Suppressor macrophage treated with lipopolysaccharide for 4 hours (primary cell): ENCODE results near the gene IZUMO1.
"Not testable (repeated sequence)": the region's sequence is repeated elsewhere in the genome, so short reads cannot be mapped to it uniquely, and the experiment has no call there.

Experiments used
- DNase-seq: peaks from one replicate; pipeline ENCODE4 v3.0.0-alpha.2; 2020

Gene IZUMO1

DNA sequence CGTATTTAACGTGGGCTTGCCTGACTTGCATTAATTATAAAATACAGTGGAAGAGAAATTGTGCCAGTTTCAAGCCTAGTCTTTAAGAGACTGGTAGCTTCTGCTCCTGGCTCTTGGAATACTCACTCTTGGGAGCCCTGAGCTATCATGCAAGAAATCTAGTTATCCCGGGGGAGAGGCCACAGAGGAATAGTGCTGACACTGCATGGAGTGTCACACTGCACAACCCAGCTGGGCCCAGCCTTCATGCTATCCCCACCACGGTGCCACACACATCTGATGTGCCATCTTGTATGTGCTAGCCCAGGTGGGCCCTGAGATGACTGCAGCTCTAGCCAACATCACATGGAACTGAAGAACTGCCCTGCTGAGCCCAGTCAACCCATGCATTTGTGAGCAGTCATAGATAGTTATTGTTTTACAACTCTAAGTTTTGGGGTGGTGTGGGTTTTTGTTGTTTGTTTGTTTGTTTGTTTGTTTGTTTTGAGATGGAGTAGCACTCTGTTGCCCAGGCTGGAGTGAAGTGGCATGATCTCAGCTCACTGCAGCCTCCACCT lies 35.5 kb downstream of the IZUMO1 start:
- no peak for DNase-seq

DNA sequence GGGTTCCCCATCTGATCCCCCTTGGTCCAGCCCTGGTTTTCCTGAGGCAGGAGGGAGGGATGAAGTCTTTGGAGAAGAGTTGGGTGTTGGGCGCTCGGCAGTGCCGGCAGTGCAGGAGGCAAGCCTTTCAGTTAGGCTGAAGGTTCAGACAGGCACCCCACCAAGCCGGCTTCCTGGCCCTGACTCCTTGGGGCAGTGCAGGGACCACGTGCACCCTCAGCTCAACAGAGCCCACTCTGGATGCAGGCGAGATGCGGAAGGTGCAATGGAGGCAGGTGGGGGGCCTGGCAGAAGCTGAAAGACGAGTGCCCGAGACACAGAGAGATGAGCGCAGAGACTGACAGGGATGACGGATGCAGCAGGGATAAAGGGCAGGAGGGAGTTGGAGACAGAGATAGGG lies 38.2 kb downstream of the IZUMO1 start:
- DNase-seq = no peak

DNA sequence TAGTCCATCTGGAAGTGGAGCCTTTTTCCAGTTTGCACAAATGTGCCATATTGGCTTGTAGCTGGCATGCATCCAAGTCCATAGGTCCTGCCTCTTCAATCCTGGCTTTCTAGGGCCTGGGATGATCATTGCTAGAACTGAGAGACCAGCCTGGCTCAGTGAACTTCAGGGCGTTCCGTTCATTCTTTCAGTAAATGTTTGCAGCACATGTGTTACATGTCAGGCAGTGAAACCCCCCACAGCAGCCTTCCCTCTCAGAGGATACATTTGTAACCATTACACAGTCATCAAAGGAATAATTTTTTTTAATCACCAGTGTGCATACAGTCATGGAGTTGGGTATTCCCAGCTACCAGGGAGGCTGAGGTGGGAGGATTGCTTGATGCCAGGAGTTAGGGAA lies 41.3 kb downstream of the IZUMO1 start:
- no peak for DNase-seq

DNA sequence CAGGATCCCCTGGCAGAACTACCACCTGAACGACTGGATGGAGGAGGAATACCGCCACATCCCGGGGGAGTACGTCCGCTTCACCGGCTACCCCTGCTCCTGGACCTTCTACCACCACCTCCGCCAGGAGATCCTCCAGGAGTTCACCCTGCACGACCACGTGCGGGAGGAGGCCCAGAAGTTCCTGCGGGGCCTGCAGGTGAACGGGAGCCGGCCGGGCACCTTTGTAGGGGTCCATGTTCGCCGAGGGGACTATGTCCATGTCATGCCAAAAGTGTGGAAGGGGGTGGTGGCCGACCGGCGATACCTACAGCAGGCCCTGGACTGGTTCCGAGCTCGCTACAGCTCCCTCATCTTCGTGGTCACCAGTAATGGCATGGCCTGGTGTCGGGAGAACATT lies 43.4 kb downstream of the IZUMO1 start:
- DNase-seq = no peak

DNA sequence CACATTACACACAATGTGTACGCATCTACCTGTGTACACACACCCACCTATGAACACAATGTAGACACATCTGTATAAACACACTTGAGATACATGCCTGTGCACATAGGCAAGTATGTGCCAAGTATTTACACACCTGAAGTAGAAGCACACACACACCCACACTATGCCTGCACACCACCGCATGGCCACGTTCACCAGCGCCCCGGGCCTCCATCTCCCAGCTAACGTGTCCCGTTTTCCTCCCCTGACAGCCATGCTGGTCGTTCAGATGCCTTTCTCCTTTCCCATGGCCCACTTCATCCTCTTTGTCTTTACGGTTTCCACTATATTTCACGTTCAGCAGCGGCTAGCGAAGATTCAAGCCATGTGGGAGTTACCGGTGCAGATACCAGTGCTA lies 44.0 kb downstream of the IZUMO1 start:
- DNase-seq = no peak

DNA sequence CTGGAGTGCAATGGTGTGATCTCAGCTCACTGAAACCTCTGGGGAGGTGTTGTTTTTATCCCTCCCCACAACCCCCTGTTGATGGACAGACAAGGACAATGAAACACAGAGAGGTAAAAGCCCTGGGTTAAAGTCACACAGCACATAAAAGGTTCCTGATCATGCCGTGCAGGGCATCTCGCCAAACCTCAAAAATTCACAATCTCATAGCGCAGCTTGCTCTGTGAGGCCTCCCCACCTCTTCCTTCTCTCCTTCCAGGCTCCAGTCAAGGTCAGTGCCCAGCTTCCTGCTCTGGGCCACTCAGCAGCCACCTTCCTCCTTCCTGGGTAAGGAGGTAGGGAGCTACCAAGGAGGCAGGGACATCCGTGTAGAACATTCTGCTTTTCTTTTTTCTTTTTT lies 48.7 kb downstream of the IZUMO1 start:
- DNase-seq = no peak

DNA sequence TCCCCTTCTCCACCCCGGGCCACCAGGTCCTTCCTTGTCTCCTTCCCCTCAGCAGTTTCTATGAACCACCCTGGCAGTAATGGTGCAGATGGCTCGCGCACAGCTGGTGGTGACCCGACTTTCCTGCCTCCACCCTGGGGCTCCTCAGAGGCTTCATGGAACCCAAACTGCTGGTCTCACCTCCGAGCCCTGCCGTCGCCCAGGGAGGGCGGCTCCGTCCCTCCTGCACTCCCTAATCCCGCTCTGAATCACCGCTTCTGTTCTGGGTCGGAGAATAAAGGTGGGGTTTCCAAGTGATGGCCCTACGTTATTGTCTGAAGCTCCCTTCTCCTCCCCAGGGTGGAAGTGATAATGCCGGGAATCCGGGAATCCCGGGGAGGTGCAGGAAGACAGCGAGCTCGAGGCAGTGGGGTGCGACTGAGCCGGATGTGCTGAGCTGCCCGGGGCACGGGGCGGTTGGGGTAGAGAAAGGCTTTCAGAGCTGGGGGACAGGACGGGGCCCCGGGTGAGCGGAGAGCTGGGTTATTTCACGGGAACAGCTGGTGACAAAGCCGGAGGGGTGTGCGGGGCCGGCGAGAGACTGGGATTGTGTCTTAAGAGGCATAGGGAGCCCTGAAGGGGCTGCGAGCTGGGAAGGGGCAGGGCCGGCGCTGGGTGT lies 50.2 kb downstream of the IZUMO1 start:
- DNase-seq = no peak

DNA sequence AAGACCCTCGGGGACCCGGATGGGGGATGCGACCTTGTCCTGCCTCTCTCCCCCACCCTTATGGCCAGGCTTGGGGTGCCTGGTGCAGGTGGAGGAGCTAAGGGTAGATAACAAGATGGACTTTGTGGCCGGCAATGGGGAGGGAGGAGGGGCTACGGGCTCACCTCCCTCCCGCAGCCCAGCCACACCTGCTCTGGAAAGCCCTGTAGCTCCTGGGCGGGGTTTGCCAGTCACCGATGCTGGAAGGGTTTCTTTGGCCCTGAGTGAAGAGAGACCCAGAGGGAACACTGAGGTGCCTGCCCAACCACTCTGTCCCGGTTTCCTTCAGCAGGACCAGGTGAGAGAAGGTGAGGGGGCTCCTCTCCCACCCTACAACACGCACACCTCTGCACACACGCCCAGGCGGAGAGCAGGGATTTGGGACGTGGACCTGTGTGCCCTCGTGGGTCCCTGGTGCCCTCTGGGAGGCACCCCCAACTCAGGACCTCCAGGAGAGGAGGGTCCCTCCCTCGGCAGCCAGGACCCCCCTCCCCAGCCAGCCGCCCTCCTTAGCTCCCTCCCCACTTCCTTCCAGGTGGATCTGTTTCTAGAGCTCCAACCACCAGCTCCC lies 50.9 kb downstream of the IZUMO1 start, which contains the start of gene FUT2:
TSS of gene FUT2 (plus strand) at position 229 of the 610 bp plus-strand sequence. CDS start 6,986 bp downstream, outside the sequence.
- no peak for DNase-seq

DNA sequence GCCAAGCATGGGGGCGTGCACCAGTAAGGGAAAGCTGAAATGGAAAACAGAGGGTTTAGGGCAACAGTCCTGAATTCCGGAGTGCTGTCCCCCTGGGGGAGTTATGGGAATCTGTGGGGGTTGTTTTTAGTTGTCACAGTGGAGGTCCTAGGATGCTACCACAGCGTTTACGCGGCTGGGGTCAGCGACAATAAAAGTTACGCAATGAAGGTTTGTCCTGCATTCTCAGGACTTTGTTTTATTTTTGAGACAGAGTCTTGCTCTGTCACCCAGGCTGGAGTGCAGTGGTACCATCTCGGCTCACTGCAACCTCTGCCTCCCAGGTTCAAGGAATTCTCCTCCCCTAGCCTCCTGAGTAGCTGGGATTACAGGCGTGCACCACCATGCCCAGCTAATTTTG lies 53.1 kb downstream of the IZUMO1 start:
- not testable (repeated sequence) for DNase-seq
